Activated T-cell treated with anti-CD3 and anti-CD28 coated beads, Interleukin-2, amount 50 U/mL, for 4 hours (primary cell): ENCODE data around the gene TRAF3. TPM values are rescaled to one million over a fixed set of nuclear protein-coding genes. Genes with fewer than 3 reads are reported as not detected.
"Not testable (repeated sequence)": the region's sequence is repeated elsewhere in the genome, so short reads cannot be mapped to it uniquely, and the experiment has no call there.

ENCODE experiments used
- ATAC-seq, 2 donors: fragments of 200-7000 bp; cut with Tn5 transposase; one replicate each; pipeline ENCODE4 v1.10.0; 2021
- DNase-seq: peaks from one replicate; pipeline ENCODE4 v3.0.0-alpha.2; 2020
- H3K27me3 Mint-ChIP-seq: one replicate; pipeline ENCODE4 v1.8.0; 2021; ENCODE audit warnings: low read depth, mixed read lengths
- H3K36me3 Mint-ChIP-seq: one replicate; pipeline ENCODE4 v1.8.0; 2022; ENCODE audit warnings: mixed read lengths; ENCODE audit not compliant: insufficient read depth
- H3K4me1 Mint-ChIP-seq: one replicate; pipeline ENCODE4 v1.8.0; 2021; ENCODE audit warnings: low read depth, mixed read lengths
- H3K4me3 Mint-ChIP-seq: one replicate; pipeline ENCODE4 v1.8.0; 2021; ENCODE audit warnings: mild to moderate bottlenecking, moderate library complexity, mixed read lengths
- H3K9me3 Mint-ChIP-seq: one replicate; pipeline ENCODE4 v1.8.0; 2021; ENCODE audit warnings: mixed read lengths
- total RNA-seq, 3 donors: library from RNA; stranded (reverse); gene quantifications; one replicate each; pipeline ENCODE4 v1.2.1, GENCODE V29; 2021

TRAF3 gene
- total RNA-seq, 3 donors from 2014 or later = 76.0 to 91.0 (median 78.1) TPM

DNA sequence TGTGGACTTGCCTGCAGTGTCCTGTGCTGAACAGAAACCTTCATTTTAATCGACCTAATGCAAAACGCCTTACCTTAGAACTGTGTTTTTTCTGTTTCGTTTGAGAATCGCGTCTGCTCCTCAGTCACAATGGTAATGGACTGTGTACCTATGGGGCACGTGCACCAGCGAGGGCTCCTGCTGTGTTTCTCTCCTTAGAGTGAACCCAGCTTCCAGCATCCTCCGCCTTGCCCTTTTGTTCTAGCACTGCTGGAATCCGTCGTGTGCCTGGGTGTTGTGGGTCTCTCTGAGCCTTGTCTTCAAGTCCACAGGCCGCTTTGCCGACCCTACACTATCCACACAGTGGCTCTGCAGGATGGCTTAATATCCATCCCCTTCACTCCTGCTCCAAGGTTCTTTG, 148.9 kb downstream of the TRAF3 start:
- H3K9me3 Mint-ChIP-seq = no peaks in the 10 kb centered on the region
- no peak overlapping the region for H3K4me3 Mint-ChIP-seq
- DNase-seq (no peak), ATAC-seq (no peak)
- peaks cover 18% of the 10 kb centered on the region for H3K27me3 Mint-ChIP-seq
- H3K36me3 Mint-ChIP-seq = no peaks in the 10 kb centered on the region
- peaks cover 12% of the 10 kb centered on the region for H3K4me1 Mint-ChIP-seq

DNA sequence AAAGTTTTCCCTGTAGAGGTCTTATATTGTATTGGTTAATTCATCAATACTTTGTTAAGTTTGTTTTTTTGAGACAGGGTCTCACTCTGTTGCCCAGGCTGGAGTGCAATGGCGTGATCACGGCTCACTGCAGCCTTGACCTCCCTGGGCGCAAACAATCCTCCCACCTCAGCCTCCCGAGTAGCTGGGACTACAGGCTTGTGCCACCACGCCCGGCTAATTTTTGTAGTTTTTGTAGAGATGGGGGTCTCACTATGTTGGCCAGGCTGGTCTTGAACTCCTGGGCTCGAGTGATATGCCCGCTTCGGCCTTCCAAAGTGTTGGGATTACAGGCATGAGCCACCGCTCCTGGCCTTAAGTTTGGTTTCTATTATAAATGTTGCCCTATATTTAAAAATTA, 149.6 kb downstream of the TRAF3 start:
- H3K36me3 Mint-ChIP-seq, H3K9me3 Mint-ChIP-seq, H3K4me3 Mint-ChIP-seq, ATAC-seq, DNase-seq: not testable (repeated sequence)
- Mint-ChIP-seq H3K27me3 (peaks cover 24% of the 10 kb centered on the region), H3K4me1 (peaks cover 12% of the 10 kb centered on the region)

DNA sequence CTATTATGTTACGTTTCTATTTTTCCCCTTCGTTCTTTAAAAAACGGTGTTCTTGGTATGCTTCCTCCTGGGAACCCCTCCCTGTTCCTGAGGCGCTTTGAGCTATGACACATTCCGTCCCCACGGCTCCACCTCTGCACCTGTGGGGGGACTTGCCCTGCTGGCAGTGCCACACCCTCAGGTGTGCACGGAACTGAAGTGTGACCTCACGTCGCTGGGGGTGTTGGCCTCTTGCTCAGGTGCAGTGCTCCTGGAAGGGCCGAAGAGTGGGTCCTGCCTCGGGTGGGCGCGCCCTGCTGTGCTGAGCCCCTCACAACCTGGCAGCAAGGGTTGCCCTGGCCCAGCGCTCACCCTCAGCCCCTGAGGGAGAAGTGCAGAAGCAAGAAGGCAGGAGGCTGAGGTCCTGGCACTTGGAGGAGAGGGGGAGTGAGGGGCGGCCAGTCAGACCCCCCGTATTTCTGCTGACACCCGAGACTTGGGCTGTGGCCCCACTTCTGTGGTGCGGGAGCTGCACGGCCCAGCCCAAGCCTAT, 150.2 kb downstream of the TRAF3 start:
- no peak overlapping the region for H3K4me3 Mint-ChIP-seq
- H3K4me1 Mint-ChIP-seq = peaks cover 12% of the 10 kb centered on the region

DNA sequence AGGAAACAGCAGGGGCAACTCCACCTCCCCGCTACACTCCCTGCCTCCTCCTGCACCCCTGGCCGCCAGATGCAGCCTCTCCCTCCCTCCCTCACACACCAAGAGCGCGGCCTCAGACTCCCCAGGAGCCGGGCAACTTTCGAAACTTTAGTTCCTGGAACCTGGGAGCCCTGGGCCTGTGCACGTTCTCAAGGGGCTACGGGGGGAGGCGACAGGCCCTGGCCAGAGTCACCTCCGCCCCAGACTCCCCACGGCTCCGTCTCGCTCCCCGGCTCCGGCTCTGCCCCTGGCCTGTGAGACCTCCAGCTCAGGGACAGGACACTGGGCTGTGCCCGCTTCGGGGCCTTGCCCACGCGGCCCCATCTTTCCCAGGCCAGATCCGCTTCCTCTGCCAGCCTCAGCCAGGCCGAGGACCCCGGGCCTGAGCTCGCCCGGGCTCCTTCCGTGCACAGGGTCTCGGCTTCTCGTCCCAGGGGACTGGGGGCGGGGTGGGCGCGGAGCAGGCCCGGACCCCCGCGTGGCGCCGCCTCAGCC, 150.7 kb downstream of the TRAF3 start:
- DNase-seq = no peak
- peak; percentile 5 for ATAC-seq
- Mint-ChIP-seq H3K36me3 (no peaks in the 10 kb centered on the region), H3K4me1 (peaks cover 12% of the 10 kb centered on the region), H3K9me3 (no peaks in the 10 kb centered on the region), H3K27me3 (peaks cover 25% of the 10 kb centered on the region), H3K4me3 (peak overlapping the region; percentile 43)

More for the DNA sequence above, 150.2 kb downstream of the TRAF3 start:
- DNase-seq (no peak), ATAC-seq (no peak)
- H3K27me3 Mint-ChIP-seq = peaks cover 25% of the 10 kb centered on the region
- no peaks in the 10 kb centered on the region for H3K36me3 Mint-ChIP-seq
- H3K9me3 Mint-ChIP-seq = no peaks in the 10 kb centered on the region

DNA sequence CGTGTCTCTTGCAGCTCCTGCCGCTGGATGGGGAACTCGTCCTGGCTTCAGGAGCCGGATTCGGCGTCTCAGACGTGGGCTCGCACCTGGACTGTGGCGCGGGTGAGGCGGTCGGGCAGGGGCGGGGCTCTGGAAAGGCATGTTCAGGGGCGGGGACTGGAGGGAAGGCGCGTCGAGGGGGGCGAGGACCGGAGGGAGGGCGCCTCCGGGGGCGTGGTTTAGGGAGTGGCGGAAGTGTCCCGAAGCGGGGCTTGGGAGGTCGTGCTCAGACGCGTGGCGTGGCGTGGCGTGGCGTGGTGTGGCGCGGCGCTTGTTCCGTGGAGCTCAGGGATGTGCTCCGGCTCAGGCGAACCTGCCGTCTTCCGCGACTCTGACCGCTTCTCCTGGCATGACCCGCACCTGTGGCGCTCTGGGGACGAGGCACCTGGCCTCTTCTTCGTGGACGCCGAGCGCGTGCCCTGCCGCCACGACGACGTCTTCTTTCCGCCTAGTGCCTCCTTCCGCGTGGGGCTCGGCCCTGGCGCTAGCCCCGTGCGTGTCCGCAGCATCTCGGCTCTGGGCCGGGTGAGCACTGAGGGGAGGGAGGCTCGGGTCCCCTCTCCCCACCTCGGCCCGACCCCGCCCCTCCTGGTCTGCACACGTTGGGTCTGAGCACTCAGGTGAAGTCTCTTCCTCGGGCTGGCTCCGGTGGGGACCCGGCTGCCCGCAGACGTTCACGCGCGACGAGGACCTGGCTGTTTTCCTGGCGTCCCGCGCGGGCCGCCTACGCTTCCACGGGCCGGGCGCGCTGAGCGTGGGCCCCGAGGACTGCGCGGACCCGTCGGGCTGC, 151.4 kb downstream of the TRAF3 start:
- Mint-ChIP-seq H3K36me3 (no peaks in the 10 kb centered on the region), H3K4me3 (peak overlapping the region; percentile 68), H3K27me3 (peaks cover 25% of the 10 kb centered on the region), H3K4me1 (peaks cover 10% of the 10 kb centered on the region), H3K9me3 (no peaks in the 10 kb centered on the region)
- ATAC-seq (peak; percentile 77 to 78), DNase-seq (peak; percentile 78)

DNA sequence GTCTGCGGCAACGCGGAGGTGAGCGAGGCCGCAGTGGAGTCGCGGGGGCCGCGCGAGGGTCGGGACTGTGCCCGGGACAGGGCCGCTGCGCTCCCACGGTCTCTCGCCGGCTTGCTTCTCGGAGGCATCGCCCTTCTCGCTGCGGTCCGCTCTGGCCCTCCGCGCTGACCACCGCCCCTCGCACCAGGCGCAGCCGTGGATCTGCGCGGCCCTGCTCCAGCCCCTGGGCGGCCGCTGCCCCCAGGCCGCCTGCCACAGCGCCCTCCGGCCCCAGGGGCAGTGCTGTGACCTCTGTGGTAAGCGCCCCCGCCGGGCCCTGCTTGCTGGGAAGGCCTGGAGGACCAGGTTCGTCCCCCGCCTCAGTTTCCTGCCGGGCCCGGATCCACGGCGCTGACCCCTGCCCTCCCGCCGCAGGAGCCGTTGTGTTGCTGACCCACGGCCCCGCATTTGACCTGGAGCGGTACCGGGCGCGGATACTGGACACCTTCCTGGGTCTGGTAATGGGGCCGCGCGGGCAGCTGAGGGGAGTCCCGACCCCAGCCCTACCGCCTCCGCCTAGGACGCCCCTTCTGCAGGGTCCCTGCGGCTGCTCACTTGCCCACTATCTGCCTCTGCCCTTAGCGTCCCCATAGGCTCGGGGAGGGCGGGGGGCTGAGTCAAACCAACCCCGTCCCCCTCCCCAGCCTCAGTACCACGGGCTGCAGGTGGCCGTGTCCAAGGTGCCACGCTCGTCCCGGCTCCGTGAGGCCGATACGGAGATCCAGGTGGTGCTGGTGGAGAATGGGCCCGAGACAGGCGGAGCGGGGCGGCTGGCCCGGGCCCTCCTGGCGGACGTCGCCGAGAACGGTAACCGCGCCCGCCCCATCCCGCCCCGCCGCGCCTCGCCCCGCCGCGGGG, 152.2 kb downstream of the TRAF3 start:
- H3K4me3 Mint-ChIP-seq = peak overlapping the region; percentile 19

DNA sequence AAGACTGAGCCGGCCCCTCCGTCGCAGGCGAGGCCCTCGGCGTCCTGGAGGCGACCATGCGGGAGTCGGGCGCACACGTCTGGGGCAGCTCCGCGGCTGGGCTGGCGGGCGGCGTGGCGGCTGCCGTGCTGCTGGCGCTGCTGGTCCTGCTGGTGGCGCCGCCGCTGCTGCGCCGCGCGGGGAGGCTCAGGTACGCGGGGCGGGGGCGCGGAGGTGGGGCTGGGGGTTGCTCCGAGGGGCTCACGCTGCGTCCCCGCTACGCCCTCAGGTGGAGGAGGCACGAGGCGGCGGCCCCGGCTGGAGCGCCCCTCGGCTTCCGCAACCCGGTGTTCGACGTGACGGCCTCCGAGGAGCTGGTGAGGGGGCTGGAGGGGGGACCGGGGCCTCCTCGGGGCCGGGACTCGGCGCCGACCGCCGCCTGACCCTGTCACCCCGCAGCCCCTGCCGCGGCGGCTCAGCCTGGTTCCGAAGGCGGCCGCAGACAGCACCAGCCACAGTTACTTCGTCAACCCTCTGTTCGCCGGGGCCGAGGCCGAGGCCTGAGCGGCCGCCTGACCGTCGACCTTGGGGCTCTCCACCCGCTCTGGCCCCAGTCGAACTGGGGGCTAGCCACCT, 153.0 kb downstream of the TRAF3 start:
- Mint-ChIP-seq H3K36me3 (no peaks in the 10 kb centered on the region), H3K4me1 (peaks cover 5% of the 10 kb centered on the region), H3K4me3 (no peak overlapping the region), H3K9me3 (no peaks in the 10 kb centered on the region), H3K27me3 (peaks cover 18% of the 10 kb centered on the region)
- no peak for DNase-seq
- peak; percentile 15 to 23 for ATAC-seq

More for the DNA sequence above, 152.2 kb downstream of the TRAF3 start:
- H3K27me3 Mint-ChIP-seq = peaks cover 21% of the 10 kb centered on the region
- ATAC-seq = peak in 1 of 2 donors; percentile 1
- H3K36me3 Mint-ChIP-seq = no peaks in the 10 kb centered on the region
- H3K9me3 Mint-ChIP-seq = no peaks in the 10 kb centered on the region
- peaks cover 6% of the 10 kb centered on the region for H3K4me1 Mint-ChIP-seq
- no peak for DNase-seq

DNA sequence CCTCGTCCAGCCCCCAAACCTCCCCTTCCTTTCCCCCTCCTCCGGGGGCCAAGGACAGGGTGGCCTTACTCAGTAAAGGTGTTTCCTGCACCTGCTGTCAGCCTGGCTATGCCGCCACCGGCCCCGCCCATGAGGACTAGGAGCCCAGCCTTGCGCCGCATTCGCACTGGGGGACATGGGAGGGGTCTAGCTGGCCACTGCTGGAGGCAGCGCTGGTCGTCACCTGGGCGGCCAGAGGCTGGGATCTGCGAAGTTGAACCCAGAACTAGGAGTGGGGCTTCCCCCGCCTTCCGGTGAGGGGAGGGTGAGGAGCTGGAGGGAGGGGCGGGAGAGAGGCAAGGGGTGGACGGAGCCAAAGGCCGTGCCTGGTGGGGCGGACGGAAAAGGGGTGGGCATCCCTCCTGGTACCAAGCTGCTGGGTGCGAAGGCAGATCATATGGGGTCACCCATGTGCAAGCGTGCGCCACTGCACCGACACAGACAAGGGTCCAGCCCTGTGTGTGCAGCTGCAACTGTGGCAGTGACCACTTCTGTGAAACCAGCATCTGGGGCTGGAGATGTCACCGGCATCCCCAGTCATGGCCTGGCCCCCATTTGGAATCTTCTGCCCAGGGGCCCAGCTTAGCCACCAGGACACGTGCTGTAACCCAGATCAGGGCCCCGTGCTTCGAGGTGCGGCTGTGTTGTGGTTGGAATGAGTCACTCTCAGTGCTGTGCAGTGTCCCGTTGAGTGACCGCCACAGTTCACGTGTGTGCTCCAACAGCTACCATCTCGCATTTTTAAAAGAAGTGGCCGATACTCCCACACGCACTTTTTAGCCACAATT, 153.7 kb downstream of the TRAF3 start:
- H3K9me3 Mint-ChIP-seq = no peaks in the 10 kb centered on the region
- no peak for ATAC-seq
- H3K27me3 Mint-ChIP-seq = peaks cover 15% of the 10 kb centered on the region
- H3K36me3 Mint-ChIP-seq = no peaks in the 10 kb centered on the region
- H3K4me1 Mint-ChIP-seq = peaks cover 2% of the 10 kb centered on the region
- DNase-seq = no peak
- H3K4me3 Mint-ChIP-seq = no peak overlapping the region

DNA sequence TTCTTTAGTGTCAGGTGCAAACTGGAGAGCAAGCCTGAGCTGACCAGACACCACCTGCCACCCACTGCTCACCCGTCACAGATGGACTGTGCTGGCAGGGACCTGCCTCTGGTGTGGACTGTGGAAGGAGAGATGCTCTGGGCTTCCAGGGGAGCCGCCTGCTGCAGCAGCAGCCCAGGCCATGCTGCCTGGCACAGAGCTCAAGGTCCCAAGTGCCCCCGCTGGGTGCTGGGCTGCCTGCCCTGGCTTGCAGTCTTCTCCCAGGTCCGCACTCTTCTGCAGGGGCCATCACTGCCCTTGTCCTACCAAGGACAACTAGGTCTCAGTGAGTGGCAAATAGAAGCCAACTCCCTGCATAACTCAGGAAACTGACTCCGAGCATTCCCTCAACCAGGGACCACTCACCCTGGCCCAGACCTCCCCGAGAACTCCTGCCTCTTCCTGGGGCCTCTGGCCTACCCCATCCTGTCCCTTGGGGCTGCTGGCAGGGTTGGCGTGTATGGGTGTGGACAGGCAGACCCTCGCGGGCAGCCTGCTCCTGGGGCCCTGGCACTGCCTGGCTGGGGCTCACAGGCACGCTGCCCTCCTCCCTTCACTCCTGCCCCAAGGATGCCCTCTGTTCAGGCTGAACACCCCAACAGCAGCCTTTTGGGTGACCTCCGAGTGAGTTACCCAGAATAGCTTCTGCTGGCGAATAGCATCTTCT, 154.5 kb downstream of the TRAF3 start:
- no peak overlapping the region for H3K4me3 Mint-ChIP-seq
- no peak for DNase-seq
- H3K9me3 Mint-ChIP-seq = no peaks in the 10 kb centered on the region
- H3K4me1 Mint-ChIP-seq = peaks cover 1% of the 10 kb centered on the region
- no peaks in the 10 kb centered on the region for H3K36me3 Mint-ChIP-seq
- peaks cover 11% of the 10 kb centered on the region for H3K27me3 Mint-ChIP-seq
- no peak for ATAC-seq

DNA sequence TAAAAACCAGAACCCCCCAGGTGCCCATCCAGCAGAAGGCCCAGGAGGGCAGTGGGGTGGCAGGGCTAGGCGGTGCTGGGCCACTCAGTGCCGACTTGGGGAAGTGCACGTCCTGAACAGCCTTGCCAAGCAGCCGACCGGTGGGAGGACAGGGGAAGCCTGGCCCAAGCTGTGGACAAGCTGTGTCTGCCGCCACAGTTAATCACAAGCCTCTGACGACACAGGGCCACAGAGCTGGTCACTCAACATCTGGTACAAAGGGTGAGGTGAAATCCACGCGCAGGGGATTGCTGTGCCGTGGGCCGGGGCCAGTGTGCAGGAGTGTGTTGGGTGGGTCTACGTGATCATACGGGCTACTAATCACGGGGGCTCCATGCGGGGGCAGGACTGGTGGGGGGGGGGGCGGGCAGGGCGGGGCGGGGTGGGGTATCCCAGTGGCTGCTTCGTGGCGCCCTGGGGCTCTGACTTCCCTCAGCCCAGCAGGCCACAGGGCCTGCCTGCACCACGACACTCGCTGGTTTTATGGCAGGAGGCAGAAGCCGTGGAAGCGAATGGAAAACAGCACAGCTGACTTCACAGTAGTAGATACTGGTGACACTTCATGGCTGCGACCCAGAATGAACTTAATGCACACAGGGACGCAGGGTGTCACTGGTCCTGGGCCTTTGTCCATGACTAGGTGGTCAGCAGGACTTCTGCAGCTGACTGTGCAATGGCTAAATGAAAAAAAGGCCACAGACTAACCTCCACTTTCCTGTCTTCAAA, 155.4 kb downstream of the TRAF3 start:
- no peaks in the 10 kb centered on the region for H3K9me3 Mint-ChIP-seq

DNA sequence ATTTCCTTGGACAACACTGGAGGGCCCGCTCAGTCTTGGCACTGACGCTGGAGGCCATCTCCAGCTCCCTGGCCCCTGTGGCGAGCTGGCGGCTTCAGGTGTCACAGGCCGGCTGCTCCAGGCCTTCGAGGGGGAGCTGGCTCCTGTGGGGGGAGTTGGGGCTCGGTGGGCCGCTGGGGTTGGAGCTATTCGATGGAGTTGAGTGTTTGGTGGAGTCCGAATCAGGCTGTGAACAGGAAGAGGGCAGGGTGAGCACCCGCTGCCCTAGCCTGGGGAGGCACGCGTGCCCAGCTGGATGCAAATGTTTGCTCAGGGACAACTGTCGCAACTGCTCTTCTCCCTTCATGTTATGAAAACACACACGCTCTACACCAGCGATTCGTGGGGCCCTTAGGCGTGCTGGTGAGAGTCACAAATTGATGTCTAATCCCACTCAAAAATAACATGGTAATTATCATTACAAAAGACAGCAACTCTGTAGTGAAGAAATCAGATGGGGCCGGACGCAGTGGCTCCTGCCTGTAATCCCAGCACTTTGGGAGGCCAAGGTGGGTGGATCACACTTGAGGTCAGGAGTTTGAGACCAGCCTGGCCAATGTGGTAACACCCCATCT, 156.5 kb downstream of the TRAF3 start:
- Mint-ChIP-seq H3K27me3 (peaks cover 11% of the 10 kb centered on the region), H3K9me3 (no peaks in the 10 kb centered on the region), H3K4me3 (no peak overlapping the region), H3K36me3 (no peaks in the 10 kb centered on the region), H3K4me1 (no peaks in the 10 kb centered on the region)
- ATAC-seq (no peak), DNase-seq (no peak)

More for the DNA sequence above, 155.4 kb downstream of the TRAF3 start:
- Mint-ChIP-seq H3K4me3 (no peak overlapping the region), H3K4me1 (peaks cover 1% of the 10 kb centered on the region), H3K36me3 (no peaks in the 10 kb centered on the region), H3K27me3 (peaks cover 11% of the 10 kb centered on the region)
- DNase-seq (no peak), ATAC-seq (no peak)

DNA sequence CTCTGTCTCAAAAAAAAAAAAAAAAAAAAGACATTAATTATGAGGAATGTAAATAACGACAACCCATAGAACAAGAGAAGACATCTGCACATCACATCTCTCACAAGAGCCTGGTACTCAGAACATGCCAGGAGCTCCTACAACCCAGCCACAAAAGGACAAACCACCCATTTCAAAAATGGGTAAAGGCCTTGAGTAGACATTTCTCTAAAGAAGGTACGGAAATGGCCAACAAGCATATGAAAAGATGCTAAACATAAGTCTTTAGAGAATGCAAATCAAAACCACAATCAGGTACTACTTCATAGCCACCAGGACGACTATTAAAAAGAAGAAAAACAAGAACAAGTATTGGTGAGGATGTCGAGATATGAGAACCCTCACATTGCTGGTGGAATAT, 158.5 kb downstream of the TRAF3 start:
- DNase-seq (no peak), ATAC-seq (no peak)
- Mint-ChIP-seq H3K9me3 (no peaks in the 10 kb centered on the region), H3K36me3 (no peaks in the 10 kb centered on the region), H3K27me3 (peaks cover 9% of the 10 kb centered on the region), H3K4me3 (no peak overlapping the region), H3K4me1 (no peaks in the 10 kb centered on the region)
